Endodermal cell (in vitro differentiated cells): Measurements from ENCODE around the gene PARP1. TPM values are rescaled to one million over a fixed set of nuclear protein-coding genes. Genes with fewer than 3 reads are reported as not detected.

Experiments used
- DNase-seq: peaks from one replicate; pipeline ENCODE4 v3.0.0-alpha.2; 2017
- H3K27ac ChIP-seq: 2 replicates; pipeline ENCODE4 v1.5.1; 2013; ENCODE audit warnings: mild to moderate bottlenecking, low read depth, low read length, moderate library complexity
- H3K27me3 ChIP-seq: 2 replicates; pipeline ENCODE4 v1.6.1; 2013; ENCODE audit warnings: mild to moderate bottlenecking, low read length, moderate library complexity; ENCODE audit not compliant: insufficient read depth, control insufficient read depth, poor library complexity, severe bottlenecking
- H3K36me3 ChIP-seq: 2 replicates; pipeline ENCODE4 v1.7.0; 2013; ENCODE audit warnings: mild to moderate bottlenecking, low read length, moderate library complexity; ENCODE audit not compliant: control insufficient read depth, insufficient read depth
- H3K4me1 ChIP-seq: one replicate; pipeline ENCODE4 v1.7.0; 2013; ENCODE audit warnings: low read length; ENCODE audit not compliant: control insufficient read depth, insufficient read depth
- H3K4me3 ChIP-seq: 2 replicates; pipeline ENCODE4 v1.5.1; 2013; ENCODE audit warnings: mild to moderate bottlenecking, low read length, moderate library complexity
- H3K9ac ChIP-seq: 2 replicates; pipeline ENCODE4 v1.6.1; 2013; ENCODE audit warnings: mild to moderate bottlenecking, low read length, moderate library complexity; ENCODE audit not compliant: poor library complexity, severe bottlenecking; ENCODE audit errors: extremely low read depth
- H3K9me3 ChIP-seq: 2 replicates; pipeline ENCODE4 v1.6.1; 2013; ENCODE audit warnings: mild to moderate bottlenecking, low read length, moderate library complexity; ENCODE audit not compliant: control insufficient read depth
- H3K27ac Mint-ChIP-seq: 2 replicates; pipeline ENCODE4 v1.8.0; 2020; ENCODE audit warnings: mixed read lengths
- H3K27me3 Mint-ChIP-seq: 2 replicates; pipeline ENCODE4 v1.8.0; 2021; ENCODE audit warnings: mild to moderate bottlenecking, mixed read lengths; ENCODE audit not compliant: insufficient read depth
- H3K36me3 Mint-ChIP-seq: 2 replicates; pipeline ENCODE4 v1.8.0; 2020; ENCODE audit warnings: low read depth, mixed read lengths
- H3K4me1 Mint-ChIP-seq: 2 replicates; pipeline ENCODE4 v1.8.0; 2020; ENCODE audit warnings: mixed read lengths
- H3K4me3 Mint-ChIP-seq: 2 replicates; pipeline ENCODE4 v1.8.0; 2020; ENCODE audit warnings: mild to moderate bottlenecking, moderate library complexity, mixed read lengths
- H3K9me3 Mint-ChIP-seq: 2 replicates; pipeline ENCODE4 v1.8.0; 2020; ENCODE audit warnings: mild to moderate bottlenecking, mixed read lengths
- WGBS, 2 experiments: methylation state at CpG; one replicate each; pipeline versions ENCODE4 v1.1.5 to v1.1.7; 2013; ENCODE audit warnings: missing lambda C conversion rate in 2 of 2, mixed read lengths in 1 of 2; ENCODE audit not compliant: insufficient coverage in 1 of 2, insufficient read length in 1 of 2; 5-methylcytosine and 5-hydroxymethylcytosine counted together
- total RNA-seq, 2 donors: library from RNA; stranded (reverse); fragmentation: NEBNext Ultra II Directional in 1 of 2; extraction: Animal tissue kit (Norgen Biotek cat#: 25700) in 1 of 2; gene quantifications; 2 replicates in 1 of 2; 3 replicates in 1 of 2; pipeline ENCODE4 v1.2.1, GENCODE V29; 2021
- TF ChIP-seq, protein P1 (sequence below): fragments of 200-600 bp; sonication (generic); conservative IDR thresholded peaks from 2 replicates; pipeline ENCODE4 v1.5.0; 2021; ENCODE audit warnings: antibody characterized with exemption, mild to moderate bottlenecking

The PARP1 gene
- total RNA-seq, 2 donors from 2014 or later = 170 to 173 TPM

GRCh38 chr1:226365831-226366231 is 42.1 kb downstream of the PARP1 start:
- Histone ChIP-seq H3K27ac (no peak overlapping the region), H3K27me3 (no peaks in the 10 kb centered on the region), H3K9me3 (no peaks in the 10 kb centered on the region), H3K9ac (no peak overlapping the region), H3K4me3 (no peak overlapping the region), H3K36me3 (peaks cover 94% of the 10 kb centered on the region), H3K4me1 (no peaks in the 10 kb centered on the region)
- H3K9me3 Mint-ChIP-seq = no peaks in the 10 kb centered on the region
- DNase-seq = no peak
- H3K36me3 Mint-ChIP-seq = peaks cover 84% of the 10 kb centered on the region
- no peaks in the 10 kb centered on the region for H3K4me1 Mint-ChIP-seq
- H3K27ac Mint-ChIP-seq = no peak overlapping the region
- WGBS, 2 experiments = 97 to 100% methylated on average over 5 of the region's 5 CpGs
- TF ChIP-seq, protein P1, sequence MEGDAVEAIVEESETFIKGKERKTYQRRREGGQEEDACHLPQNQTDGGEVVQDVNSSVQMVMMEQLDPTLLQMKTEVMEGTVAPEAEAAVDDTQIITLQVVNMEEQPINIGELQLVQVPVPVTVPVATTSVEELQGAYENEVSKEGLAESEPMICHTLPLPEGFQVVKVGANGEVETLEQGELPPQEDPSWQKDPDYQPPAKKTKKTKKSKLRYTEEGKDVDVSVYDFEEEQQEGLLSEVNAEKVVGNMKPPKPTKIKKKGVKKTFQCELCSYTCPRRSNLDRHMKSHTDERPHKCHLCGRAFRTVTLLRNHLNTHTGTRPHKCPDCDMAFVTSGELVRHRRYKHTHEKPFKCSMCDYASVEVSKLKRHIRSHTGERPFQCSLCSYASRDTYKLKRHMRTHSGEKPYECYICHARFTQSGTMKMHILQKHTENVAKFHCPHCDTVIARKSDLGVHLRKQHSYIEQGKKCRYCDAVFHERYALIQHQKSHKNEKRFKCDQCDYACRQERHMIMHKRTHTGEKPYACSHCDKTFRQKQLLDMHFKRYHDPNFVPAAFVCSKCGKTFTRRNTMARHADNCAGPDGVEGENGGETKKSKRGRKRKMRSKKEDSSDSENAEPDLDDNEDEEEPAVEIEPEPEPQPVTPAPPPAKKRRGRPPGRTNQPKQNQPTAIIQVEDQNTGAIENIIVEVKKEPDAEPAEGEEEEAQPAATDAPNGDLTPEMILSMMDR = no peak
- no peaks in the 10 kb centered on the region for H3K27me3 Mint-ChIP-seq
- no peak overlapping the region for H3K4me3 Mint-ChIP-seq

- Histone ChIP-seq H3K27me3 (no peaks in the 10 kb centered on the region), H3K27ac (no peak overlapping the region), H3K36me3 (peaks cover 94% of the 10 kb centered on the region), H3K4me3 (no peak overlapping the region), H3K9ac (no peak overlapping the region), H3K4me1 (no peaks in the 10 kb centered on the region), H3K9me3 (no peaks in the 10 kb centered on the region)
- Mint-ChIP-seq H3K9me3 (no peaks in the 10 kb centered on the region), H3K4me1 (no peaks in the 10 kb centered on the region), H3K27me3 (no peaks in the 10 kb centered on the region), H3K36me3 (peaks cover 87% of the 10 kb centered on the region), H3K27ac (no peak overlapping the region), H3K4me3 (no peak overlapping the region)
- WGBS, 2 experiments = 93 to 97% methylated on average over 14 to 15 of the region's 15 CpGs
- DNase-seq = no peak
- TF ChIP-seq, protein P1 = no peak
These were observed 42.9 kb downstream of the PARP1 start for GRCh38 chr1:226364901-226365565.

DNA sequence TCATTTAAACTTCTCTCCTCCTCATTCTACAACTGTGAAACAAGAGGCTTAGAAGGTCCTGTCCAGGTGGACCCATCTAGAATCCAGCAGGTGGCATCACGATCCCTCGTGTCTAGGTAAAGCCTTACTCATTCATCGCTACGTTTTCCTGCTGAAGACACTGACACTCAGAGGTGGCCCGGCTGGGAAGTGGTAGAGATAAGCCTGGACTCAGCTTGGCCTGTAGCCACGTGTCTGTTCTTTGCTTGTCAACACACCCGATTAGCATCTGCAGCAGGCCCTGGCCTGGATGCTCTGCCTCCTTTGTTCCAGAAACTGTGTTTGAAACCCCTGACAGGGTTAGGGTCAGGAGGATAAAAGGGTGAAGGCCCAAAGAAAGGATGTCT is 43.4 kb downstream of the PARP1 start:
- H3K27me3 ChIP-seq = no peaks in the 10 kb centered on the region
- no peaks in the 10 kb centered on the region for H3K9me3 ChIP-seq
- Mint-ChIP-seq H3K27ac (no peak overlapping the region), H3K27me3 (no peaks in the 10 kb centered on the region), H3K36me3 (peaks cover 87% of the 10 kb centered on the region), H3K4me1 (no peaks in the 10 kb centered on the region), H3K9me3 (no peaks in the 10 kb centered on the region), H3K4me3 (no peak overlapping the region)
- peaks cover 95% of the 10 kb centered on the region for H3K36me3 ChIP-seq
- H3K9ac ChIP-seq = no peak overlapping the region
- no peaks in the 10 kb centered on the region for H3K4me1 ChIP-seq
- no peak overlapping the region for H3K27ac ChIP-seq
- 93% methylated on average over 6 to 7 of the region's 7 CpGs for WGBS, 2 experiments
- DNase-seq = no peak
- no peak overlapping the region for H3K4me3 ChIP-seq
- TF ChIP-seq, protein P1 = no peak
